ENCODE results near the gene C11orf24.

Gene C11orf24

GRCh38 chr11:68267881-68268240 is 3.9 kb downstream of the C11orf24 start:
- Histone ChIP-seq H2AFZ (ENCODE audit: insufficient read depth, low read length, poor library complexity) (no peak overlapping the region), H3K27me3 (ENCODE audit: insufficient read depth, low read length) (no peaks in the 10 kb centered on the region), H2BK120ac (ENCODE audit: insufficient read depth, low read length, poor library complexity) (no peak overlapping the region), H3K9me3 (ENCODE audit: insufficient read depth, low read depth, low read length) (no peaks in the 10 kb centered on the region), H3K4me3 (ENCODE audit: low read depth, low read length) (no peak overlapping the region), H3K23ac (ENCODE audit: low read length) (no peak overlapping the region), H3K14ac (ENCODE audit: low read length) (no peak overlapping the region), H4K91ac (ENCODE audit: low read depth, low read length) (no peak overlapping the region), H3K79me2 (ENCODE audit: control insufficient read depth, insufficient read depth, low read length, poor library complexity) (peaks cover 8% of the 10 kb centered on the region), H3K27ac (ENCODE audit: low read depth, low read length) (no peak overlapping the region), H2BK5ac (ENCODE audit: low read depth, low read length, poor library complexity) (no peak overlapping the region), H4K12ac (ENCODE audit: low read depth, low read length) (no peak overlapping the region), H3K36me3 (ENCODE audit: control insufficient read depth in 1 of 2, insufficient read depth in 2 of 2, low read length in 2 of 2) (peaks cover 34 to 46% of the 10 kb centered on the region in 2 experiments), H3K4me2 (ENCODE audit: low read length) (no peak overlapping the region), H3K4me1 (ENCODE audit: control insufficient read depth in 1 of 2, insufficient read depth in 2 of 2, low read length in 2 of 2) (peaks cover 0 to 4% of the 10 kb centered on the region in 2 experiments), H3K18ac (ENCODE audit: low read length) (no peak overlapping the region), H2BK12ac (ENCODE audit: low read length) (no peak overlapping the region), H3K9ac (ENCODE audit: low read length) (no peak overlapping the region), H3K79me1 (ENCODE audit: low read length) (peaks cover 11% of the 10 kb centered on the region), H4K8ac (ENCODE audit: low read depth, low read length) (no peak overlapping the region), H2AK5ac (ENCODE audit: low read length) (no peak overlapping the region), H3K4ac (ENCODE audit: low read depth, low read length) (no peak overlapping the region)
- DNase-seq: no peak
- no CpG with 5 or more reads among the region's 6 CpGs for WGBS (ENCODE audit: extremely low coverage, insufficient coverage, insufficient read length)

- Histone ChIP-seq H3K4ac (ENCODE audit: low read depth, low read length) (no peak overlapping the region), H4K91ac (ENCODE audit: low read depth, low read length) (no peak overlapping the region), H3K4me3 (ENCODE audit: low read depth, low read length) (no peak overlapping the region), H3K9me3 (ENCODE audit: insufficient read depth, low read depth, low read length) (no peaks in the 10 kb centered on the region), H2BK120ac (ENCODE audit: insufficient read depth, low read length, poor library complexity) (no peak overlapping the region), H2AK5ac (ENCODE audit: low read length) (no peak overlapping the region), H4K8ac (ENCODE audit: low read depth, low read length) (no peak overlapping the region), H2AFZ (ENCODE audit: insufficient read depth, low read length, poor library complexity) (no peak overlapping the region), H3K79me2 (ENCODE audit: control insufficient read depth, insufficient read depth, low read length, poor library complexity) (peaks cover 7% of the 10 kb centered on the region), H3K18ac (ENCODE audit: low read length) (no peak overlapping the region), H2BK12ac (ENCODE audit: low read length) (no peak overlapping the region), H2BK5ac (ENCODE audit: low read depth, low read length, poor library complexity) (no peak overlapping the region), H4K12ac (ENCODE audit: low read depth, low read length) (no peak overlapping the region), H3K9ac (ENCODE audit: low read length) (no peak overlapping the region), H3K79me1 (ENCODE audit: low read length) (peaks cover 8% of the 10 kb centered on the region), H3K27me3 (ENCODE audit: insufficient read depth, low read length) (no peaks in the 10 kb centered on the region), H3K4me1 (ENCODE audit: control insufficient read depth in 1 of 2, insufficient read depth in 2 of 2, low read length in 2 of 2) (peaks cover 0 to 4% of the 10 kb centered on the region in 2 experiments), H3K4me2 (ENCODE audit: low read length) (no peak overlapping the region), H3K27ac (ENCODE audit: low read depth, low read length) (no peak overlapping the region), H3K23ac (ENCODE audit: low read length) (no peak overlapping the region), H3K36me3 (ENCODE audit: control insufficient read depth in 1 of 2, insufficient read depth in 2 of 2, low read length in 2 of 2) (peaks cover 39 to 52% of the 10 kb centered on the region in 2 experiments), H3K14ac (ENCODE audit: low read length) (no peak overlapping the region)
- no CpG with 5 or more reads among the region's 12 CpGs for WGBS (ENCODE audit: extremely low coverage, insufficient coverage, insufficient read length)
- no peak for DNase-seq
These were observed 4.6 kb downstream of the C11orf24 start for GRCh38 chr11:68266936-68267880.

GRCh38 chr11:68266121-68266891 is 5.5 kb downstream of the C11orf24 start:
- H2BK12ac ChIP-seq (ENCODE audit: low read length): no peak overlapping the region
- no peak overlapping the region for H2BK5ac ChIP-seq (ENCODE audit: low read depth, low read length, poor library complexity)
- H3K79me2 ChIP-seq (ENCODE audit: control insufficient read depth, insufficient read depth, low read length, poor library complexity): peaks cover under 1% of the 10 kb centered on the region
- H4K91ac ChIP-seq (ENCODE audit: low read depth, low read length): no peak overlapping the region
- H3K14ac ChIP-seq (ENCODE audit: low read length): no peak overlapping the region
- H2AK5ac ChIP-seq (ENCODE audit: low read length): no peak overlapping the region
- no peak overlapping the region for H2BK120ac ChIP-seq (ENCODE audit: insufficient read depth, low read length, poor library complexity)
- no peak overlapping the region for H3K4me3 ChIP-seq (ENCODE audit: low read depth, low read length)
- H4K12ac ChIP-seq (ENCODE audit: low read depth, low read length): no peak overlapping the region
- no peak overlapping the region for H2AFZ ChIP-seq (ENCODE audit: insufficient read depth, low read length, poor library complexity)
- peaks cover 47 to 60% of the 10 kb centered on the region in 2 experiments for H3K36me3 ChIP-seq (ENCODE audit: control insufficient read depth in 1 of 2, insufficient read depth in 2 of 2, low read length in 2 of 2)
- no peak overlapping the region for H4K8ac ChIP-seq (ENCODE audit: low read depth, low read length)
- H3K4me2 ChIP-seq (ENCODE audit: low read length): no peak overlapping the region
- H3K27me3 ChIP-seq (ENCODE audit: insufficient read depth, low read length): no peaks in the 10 kb centered on the region
- peaks cover 0 to 4% of the 10 kb centered on the region in 2 experiments for H3K4me1 ChIP-seq (ENCODE audit: control insufficient read depth in 1 of 2, insufficient read depth in 2 of 2, low read length in 2 of 2)
- peaks cover 1% of the 10 kb centered on the region for H3K79me1 ChIP-seq (ENCODE audit: low read length)
- H3K4ac ChIP-seq (ENCODE audit: low read depth, low read length): no peak overlapping the region
- no peaks in the 10 kb centered on the region for H3K9me3 ChIP-seq (ENCODE audit: insufficient read depth, low read depth, low read length)
- no CpG with 5 or more reads among the region's 16 CpGs for WGBS (ENCODE audit: extremely low coverage, insufficient coverage, insufficient read length)
- no peak overlapping the region for H3K9ac ChIP-seq (ENCODE audit: low read length)
- H3K18ac ChIP-seq (ENCODE audit: low read length): no peak overlapping the region
- H3K23ac ChIP-seq (ENCODE audit: low read length): no peak overlapping the region
- no peak overlapping the region for H3K27ac ChIP-seq (ENCODE audit: low read depth, low read length)
- DNase-seq: no peak

- H2BK12ac ChIP-seq (ENCODE audit: low read length): no peak overlapping the region
- no peak overlapping the region for H3K9ac ChIP-seq (ENCODE audit: low read length)
- no peaks in the 10 kb centered on the region for H3K79me2 ChIP-seq (ENCODE audit: control insufficient read depth, insufficient read depth, low read length, poor library complexity)
- H3K4ac ChIP-seq (ENCODE audit: low read depth, low read length): no peak overlapping the region
- H3K36me3 ChIP-seq (ENCODE audit: control insufficient read depth in 1 of 2, insufficient read depth in 2 of 2, low read length in 2 of 2): peaks cover 50 to 68% of the 10 kb centered on the region in 2 experiments
- no peak overlapping the region for H3K4me3 ChIP-seq (ENCODE audit: low read depth, low read length)
- H3K79me1 ChIP-seq (ENCODE audit: low read length): no peaks in the 10 kb centered on the region
- no peak overlapping the region for H3K4me2 ChIP-seq (ENCODE audit: low read length)
- no peak overlapping the region for H4K8ac ChIP-seq (ENCODE audit: low read depth, low read length)
- H2AFZ ChIP-seq (ENCODE audit: insufficient read depth, low read length, poor library complexity): no peak overlapping the region
- H3K23ac ChIP-seq (ENCODE audit: low read length): no peak overlapping the region
- H3K9me3 ChIP-seq (ENCODE audit: insufficient read depth, low read depth, low read length): peaks cover 2% of the 10 kb centered on the region
- no peak overlapping the region for H4K91ac ChIP-seq (ENCODE audit: low read depth, low read length)
- WGBS (ENCODE audit: extremely low coverage, insufficient coverage, insufficient read length): no CpG with 5 or more reads among the region's 13 CpGs
- H3K27me3 ChIP-seq (ENCODE audit: insufficient read depth, low read length): no peaks in the 10 kb centered on the region
- no peak for DNase-seq
- H3K14ac ChIP-seq (ENCODE audit: low read length): no peak overlapping the region
- H3K18ac ChIP-seq (ENCODE audit: low read length): no peak overlapping the region
- H3K27ac ChIP-seq (ENCODE audit: low read depth, low read length): no peak overlapping the region
- peaks cover 0 to 4% of the 10 kb centered on the region in 2 experiments for H3K4me1 ChIP-seq (ENCODE audit: control insufficient read depth in 1 of 2, insufficient read depth in 2 of 2, low read length in 2 of 2)
- H2AK5ac ChIP-seq (ENCODE audit: low read length): no peak overlapping the region
- H4K12ac ChIP-seq (ENCODE audit: low read depth, low read length): no peak overlapping the region
- no peak overlapping the region for H2BK120ac ChIP-seq (ENCODE audit: insufficient read depth, low read length, poor library complexity)
- H2BK5ac ChIP-seq (ENCODE audit: low read depth, low read length, poor library complexity): no peak overlapping the region
These were observed 6.8 kb downstream of the C11orf24 start for GRCh38 chr11:68264741-68265540.

All from trophoblast cell (in vitro differentiated cells and primary cell).